GM21619 (cell line): Measurements from ENCODE around the gene CLCNKA.
"Not testable (repeated sequence)": the region's sequence is repeated elsewhere in the genome, so short reads cannot be mapped to it uniquely, and the experiment has no call there.

Source experiments
- ATAC-seq: cut with Tn5 transposase; IDR thresholded peaks from one replicate; pipeline ENCODE4 v1.9.1; 2021; ENCODE audit not compliant: unreplicated experiment

Gene CLCNKA

DNA sequence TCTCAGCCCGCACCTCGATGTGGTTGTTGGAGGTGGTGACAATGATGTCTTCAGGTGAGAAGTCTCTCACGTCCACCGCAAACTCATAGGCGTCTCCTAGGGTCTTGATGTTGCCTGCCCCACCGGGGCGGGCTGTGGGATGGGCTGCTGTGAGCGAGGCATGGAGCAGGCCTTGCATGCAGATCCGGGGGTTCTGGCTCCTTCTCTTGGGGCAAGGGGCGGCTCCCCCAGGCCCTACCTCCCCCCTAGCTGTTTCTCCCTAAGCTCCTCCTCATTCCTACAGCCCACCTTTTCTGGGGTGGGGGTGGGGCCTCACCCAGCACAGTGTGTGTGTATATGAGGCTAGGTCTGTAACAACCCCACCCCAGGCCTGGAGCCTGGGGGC lies 4.8 kb upstream of the CLCNKA start:
- no peak for ATAC-seq

- ATAC-seq, result no peak
These were observed 4.2 kb upstream of the CLCNKA start, which contains the start of gene HSPB7 for GRCh38 chr1:16017461-16018303. HSPB7 (minus strand) TSS chr1:16018043; CDS start chr1:16017963, 80 bp downstream.

DNA sequence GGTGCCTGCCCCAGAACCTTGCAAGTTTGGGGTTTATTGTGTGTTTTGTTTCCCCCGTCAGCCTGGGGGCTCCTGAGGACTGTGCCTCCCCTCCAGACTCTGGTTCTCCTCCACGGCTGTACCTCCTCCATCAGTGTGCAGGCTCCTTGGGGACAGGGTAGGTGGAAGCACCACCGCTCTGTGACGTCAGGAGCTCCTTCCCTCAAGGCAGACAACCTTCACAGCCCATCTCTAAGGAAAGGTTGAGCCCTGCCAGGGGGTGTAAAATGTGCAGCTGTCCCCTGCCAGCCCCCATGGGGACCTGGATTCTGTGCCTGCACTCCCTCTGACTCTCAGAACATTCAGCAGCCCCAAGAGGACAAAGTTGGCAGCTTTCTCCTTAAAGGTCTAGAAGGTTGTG lies 3.5 kb upstream of the CLCNKA start:
- no peak for ATAC-seq

DNA sequence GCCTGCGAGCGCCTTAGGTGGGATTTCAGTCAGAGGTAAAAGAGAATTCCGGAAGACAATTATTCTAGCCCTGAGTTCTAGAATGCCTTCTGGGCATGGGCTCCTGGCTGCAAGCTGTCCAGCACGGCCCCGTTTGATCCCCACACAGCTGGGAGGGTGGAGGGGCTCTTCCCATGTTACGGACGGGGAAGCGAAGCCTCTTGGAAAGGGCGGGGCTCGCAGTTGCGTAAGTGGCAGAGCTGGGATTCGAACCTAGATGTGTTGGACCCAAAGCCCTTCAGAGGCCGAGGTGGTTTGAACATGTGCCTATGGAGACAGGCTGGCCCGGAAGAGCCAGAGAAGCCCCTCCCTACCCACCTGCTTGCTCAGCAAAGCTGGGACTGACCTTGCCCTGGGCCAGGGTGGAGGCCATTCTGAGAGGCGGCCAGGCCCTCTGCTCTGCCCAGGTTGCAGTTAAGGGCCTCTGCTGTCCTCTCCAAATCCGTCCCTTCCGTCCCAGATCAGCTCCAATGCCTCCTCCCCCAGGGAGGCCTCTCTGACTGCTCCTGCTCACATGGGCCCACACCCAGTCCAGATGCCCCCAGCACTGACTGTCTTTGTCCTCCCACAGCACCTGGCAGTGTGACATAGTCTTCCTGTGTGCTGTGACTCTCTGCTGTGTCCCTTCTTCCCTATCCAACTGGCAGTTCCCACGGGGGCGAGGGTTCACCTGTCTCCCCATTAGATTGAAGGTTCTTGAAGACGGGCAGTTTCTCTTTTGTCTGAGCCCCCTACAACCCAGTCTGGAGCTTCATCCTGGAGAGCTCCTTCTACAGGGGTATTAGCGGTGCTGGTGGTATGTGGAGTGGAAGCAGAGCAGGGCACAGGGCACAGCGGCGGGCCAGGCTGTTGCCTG lies 2.8 kb upstream of the CLCNKA start:
- no peak for ATAC-seq

DNA sequence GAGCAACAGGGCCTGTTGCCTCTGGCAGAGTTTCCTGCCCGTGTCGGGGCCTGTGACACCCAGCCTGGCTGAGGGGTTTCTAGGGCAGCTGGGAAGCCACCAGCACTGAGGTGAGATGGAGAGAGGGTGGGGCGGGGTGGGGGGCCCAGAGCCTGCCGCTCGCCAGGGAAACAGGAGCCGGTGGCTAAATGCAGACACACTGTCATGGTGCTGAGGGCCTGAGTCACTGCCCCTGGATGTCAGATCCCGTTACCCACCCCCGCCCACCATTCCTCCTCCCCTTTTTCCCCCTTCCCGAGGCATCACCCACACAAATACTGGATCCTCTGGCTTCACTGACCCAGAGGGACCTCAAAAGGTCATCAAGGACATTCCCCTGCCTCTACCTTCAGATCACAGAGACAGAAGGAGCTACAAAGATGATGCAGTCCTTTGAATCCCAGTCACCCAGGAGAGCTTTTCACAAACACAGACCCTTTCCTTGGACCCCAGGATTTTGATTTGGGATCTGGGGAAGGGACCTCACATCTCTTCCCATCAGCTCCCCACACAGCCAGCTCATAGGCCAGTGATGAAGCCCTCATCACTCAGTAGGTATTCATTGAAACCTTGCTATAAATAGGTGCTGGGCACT lies 2.1 kb upstream of the CLCNKA start:
- no peak for ATAC-seq

GRCh38 chr1:16020325-16020724 lies 1.5 kb upstream of the CLCNKA start:
- no peak for ATAC-seq

GRCh38 chr1:16020878-16021277 lies 958 bp upstream of the CLCNKA start:
- ATAC-seq, result not testable (repeated sequence)

DNA sequence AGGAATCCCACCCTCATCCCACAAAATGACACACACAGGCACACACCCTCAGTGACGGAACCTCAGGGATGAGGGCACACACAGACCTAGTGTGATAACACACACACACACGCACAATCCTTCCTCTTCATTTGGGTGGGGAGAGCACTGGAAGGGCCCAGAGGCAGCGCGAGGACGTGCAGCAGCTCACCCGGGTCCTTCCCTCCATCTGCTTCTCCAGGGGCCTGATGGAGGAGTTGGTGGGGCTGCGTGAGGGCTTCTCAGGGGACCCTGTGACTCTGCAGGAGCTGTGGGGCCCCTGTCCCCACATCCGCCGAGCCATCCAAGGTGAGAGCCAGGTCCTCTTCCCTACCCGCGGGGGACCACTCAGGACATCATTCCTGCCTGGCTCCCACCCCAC lies 557 bp downstream of the CLCNKA start:
- ATAC-seq, result no peak

GRCh38 chr1:16023050-16023653 lies 1.3 kb downstream of the CLCNKA start:
- ATAC-seq, result no peak

DNA sequence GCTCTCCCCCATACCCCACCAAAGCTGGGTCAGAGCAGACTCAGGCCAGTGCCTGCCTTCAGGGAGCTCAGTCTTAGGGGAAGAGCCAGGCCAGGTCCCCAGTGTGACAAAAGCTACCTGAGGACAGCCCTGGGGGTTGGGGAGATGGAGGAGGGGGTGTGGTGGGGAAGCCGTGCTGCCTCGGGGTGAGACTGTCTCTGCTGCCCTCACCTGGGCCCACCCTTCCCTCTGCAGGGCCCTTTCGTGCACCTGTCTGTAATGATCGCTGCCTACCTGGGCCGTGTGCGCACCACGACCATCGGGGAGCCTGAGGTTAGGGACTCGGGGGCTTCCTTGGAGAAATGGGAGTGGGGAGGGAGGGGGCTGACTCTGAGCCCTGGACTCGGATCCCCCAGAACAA lies 4.5 kb downstream of the CLCNKA start:
- not testable (repeated sequence) for ATAC-seq

DNA sequence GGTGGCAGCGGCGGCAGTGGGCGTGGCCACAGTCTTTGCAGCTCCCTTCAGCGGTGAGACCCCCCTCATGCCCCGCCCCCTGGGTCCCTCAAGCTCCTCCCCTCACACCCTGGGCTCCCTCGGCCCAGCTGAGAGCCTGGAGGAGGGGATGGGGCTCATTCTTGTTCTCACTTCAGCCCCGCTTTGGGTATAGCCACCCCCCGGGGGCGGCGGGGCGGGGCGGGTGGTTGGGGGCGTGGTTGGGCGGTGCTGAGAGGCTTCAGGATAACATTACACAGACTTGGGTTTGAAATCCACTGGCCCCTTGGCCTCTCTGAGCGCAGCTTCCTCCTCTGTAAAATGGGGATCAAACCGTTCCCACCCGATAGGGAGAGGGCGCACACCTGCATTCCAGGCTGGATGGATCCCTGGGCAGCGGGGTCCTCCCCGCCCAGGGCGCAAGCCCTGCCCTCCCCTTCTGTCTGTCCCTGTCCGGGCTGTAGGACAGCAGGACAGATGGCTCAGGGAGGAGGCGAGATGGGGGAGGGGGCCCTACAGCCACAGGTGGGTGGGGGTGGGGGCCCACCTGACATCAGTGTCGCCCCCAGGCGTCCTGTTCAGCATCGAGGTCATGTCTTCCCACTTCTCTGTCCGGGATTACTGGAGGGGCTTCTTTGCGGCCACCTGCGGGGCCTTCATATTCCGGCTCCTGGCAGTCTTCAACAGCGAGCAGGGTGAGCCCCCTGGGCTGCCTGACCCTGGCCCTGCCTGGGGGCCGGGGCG lies 5.1 kb downstream of the CLCNKA start:
- no peak for ATAC-seq

GRCh38 chr1:16028237-16029002 lies 6.6 kb downstream of the CLCNKA start:
- ATAC-seq, result no peak

- ATAC-seq, result not testable (repeated sequence)
These were observed 7.1 kb downstream of the CLCNKA start for GRCh38 chr1:16029003-16029268.

- no peak for ATAC-seq
These were observed 7.5 kb downstream of the CLCNKA start for GRCh38 chr1:16029288-16029687.

DNA sequence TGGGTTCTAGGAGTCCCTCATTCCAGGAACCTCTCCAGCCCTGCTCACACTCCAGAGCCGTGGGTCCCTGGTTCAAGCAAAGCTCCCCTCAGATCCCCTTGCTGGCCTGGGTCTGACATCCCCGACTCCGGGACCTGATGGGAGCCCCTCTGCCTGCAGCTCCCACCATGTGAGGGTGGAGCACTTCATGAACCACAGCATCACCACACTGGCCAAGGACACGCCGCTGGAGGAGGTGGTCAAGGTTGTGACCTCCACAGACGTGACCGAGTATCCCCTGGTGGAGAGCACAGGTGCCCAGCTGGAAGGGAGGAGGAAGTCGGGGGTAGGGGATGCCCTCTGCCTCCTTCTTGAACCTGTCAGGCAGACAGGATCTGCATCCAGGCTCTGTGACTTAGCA lies 9.7 kb downstream of the CLCNKA start:
- no peak for ATAC-seq

GRCh38 chr1:16032388-16033102 lies 10.7 kb downstream of the CLCNKA start:
- no peak for ATAC-seq

DNA sequence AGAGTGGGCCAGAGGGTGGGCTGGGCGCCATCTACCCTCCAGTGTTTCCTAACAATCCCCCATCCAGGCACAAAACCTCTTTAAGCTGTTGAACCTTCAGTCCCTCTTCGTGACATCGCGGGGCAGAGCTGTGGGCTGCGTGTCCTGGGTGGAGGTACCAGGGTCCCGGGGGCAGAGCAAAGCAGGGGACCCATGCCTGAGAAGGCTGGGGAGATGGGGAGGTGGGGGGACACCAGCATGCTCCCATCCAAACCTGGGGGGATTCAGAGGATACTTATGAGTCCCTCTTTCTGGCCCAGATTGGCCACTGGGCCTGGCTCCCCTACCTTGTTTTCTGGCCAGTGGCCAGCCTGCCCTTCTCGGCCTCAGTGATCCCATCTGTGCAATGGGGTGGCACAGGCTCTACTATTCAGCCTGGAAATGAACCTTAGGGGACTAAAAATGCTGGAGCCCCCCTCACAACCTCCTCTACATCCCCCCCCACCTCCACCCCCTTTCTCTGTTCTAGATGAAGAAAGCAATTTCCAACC lies 11.3 kb downstream of the CLCNKA start:
- ATAC-seq, result not testable (repeated sequence)

- ATAC-seq, result not testable (repeated sequence)
These were observed 14.6 kb downstream of the CLCNKA start for GRCh38 chr1:16036461-16036860.

DNA sequence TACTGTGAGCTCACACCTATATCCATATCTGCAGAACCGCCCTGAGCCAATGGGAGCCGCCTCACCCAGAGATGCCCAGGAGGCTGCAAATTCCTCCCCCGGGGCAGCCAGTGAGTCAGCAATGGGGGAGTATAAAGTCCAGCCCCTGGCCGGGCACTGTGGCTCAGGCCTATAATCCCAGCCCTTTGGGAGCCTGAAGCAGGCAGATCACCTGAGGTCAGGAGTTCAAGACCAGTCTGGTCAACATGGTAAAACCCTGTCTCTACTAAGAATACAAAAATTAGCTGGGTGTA lies 16.7 kb downstream of the CLCNKA start:
- ATAC-seq, result no peak
